GM19452 (cell line): ENCODE results near the gene CLK4.

Experiments
- ATAC-seq: cut with Tn5 transposase; IDR thresholded peaks from one replicate; pipeline ENCODE4 v1.9.1; 2021; ENCODE audit not compliant: unreplicated experiment

CLK4 gene

GRCh38 chr5:178637356-178638074, 10.7 kb upstream of the CLK4 start:
- ATAC-seq, result no peak

GRCh38 chr5:178632285-178632684, 5.4 kb upstream of the CLK4 start:
- no peak for ATAC-seq

DNA sequence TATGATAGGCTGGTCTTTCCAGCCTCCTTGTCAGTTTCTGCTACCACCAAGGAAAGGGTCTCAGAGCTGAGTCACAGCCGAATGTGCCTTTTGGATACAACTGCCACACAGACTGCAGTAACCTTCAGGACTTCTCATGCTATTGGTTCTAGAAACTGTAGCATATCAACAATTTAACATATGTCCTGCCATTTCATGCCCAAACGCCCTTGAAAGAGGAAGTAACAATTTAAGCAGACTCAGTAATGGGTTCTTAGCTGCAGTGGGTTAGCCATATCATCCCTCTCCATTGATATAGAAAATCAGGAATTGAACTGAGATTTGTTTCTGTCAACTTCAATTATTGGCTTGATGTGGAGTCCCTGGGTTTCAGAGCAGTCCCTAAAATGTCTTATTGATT, 4.1 kb upstream of the CLK4 start:
- no peak for ATAC-seq

GRCh38 chr5:178630475-178630930, 3.7 kb upstream of the CLK4 start:
- ATAC-seq, result no peak

DNA sequence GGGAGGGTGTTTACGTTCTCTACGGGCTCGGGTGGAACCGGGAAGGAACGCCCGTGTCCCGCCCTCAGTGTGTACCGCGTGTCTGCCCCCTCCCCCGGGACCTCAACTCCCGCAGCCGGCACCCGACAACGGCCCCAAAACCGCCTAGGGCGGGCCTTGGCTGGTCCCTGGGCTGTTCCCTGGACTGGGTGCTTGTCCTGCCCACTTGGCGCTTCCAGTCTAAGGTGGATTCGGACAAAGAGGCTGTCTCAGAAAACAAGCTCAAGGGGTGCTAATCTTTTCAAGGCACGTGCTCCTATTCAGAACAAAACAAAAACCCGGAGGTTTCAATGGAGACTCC, 379 bp upstream of the CLK4 start:
- no peak for ATAC-seq

GRCh38 chr5:178625679-178626483, 969 bp downstream of the CLK4 start:
- peak; percentile 26 for ATAC-seq

- no peak for ATAC-seq
Observed at GRCh38 chr5:178624631-178625546, 2.0 kb downstream of the CLK4 start.

DNA sequence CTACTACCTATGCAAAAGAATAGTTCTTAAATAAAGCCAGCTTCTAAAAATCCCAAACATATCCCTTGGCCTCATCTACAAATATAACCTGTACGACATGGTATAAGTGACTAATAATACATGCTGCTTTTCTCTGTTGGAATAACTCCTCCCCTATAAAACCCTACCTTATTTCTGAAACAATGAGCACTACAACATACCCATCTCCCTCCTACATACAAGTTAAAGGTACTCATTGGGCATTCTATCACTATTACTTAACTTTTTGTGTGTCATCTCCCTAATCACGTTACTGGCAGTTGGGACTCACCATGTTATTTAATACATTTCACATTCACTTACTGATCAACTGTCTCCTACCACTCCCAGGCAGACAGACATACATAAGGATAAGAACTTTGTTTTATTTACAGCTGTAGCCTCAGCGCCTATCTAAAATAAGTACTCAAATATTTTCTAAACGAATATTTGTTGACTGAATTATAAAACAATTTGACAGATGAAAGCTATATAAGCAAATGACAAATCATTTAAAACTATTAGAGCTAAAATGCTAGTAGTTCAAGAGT, 4.1 kb downstream of the CLK4 start:
- ATAC-seq, result no peak

GRCh38 chr5:178619390-178619789, 7.5 kb downstream of the CLK4 start:
- ATAC-seq, result no peak

DNA sequence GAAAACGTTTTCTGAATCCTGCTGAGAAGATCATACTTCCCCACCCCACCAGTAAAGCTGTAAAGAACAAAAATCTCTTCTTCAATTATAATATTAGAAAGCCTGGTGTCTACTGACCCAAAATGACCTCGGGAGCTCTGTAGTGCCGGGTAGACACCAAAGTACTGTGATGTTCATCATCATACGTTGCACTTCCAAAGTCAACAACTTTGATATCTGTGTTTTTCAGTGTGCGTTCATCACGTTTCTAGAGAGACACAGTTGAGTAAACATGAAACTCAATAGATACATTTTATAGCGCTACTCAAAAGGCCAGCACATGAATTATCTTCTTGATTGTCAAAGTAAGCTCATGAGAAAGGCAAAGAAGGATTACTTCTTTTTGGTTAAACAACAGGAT, 14.6 kb downstream of the CLK4 start:
- no peak for ATAC-seq

- ATAC-seq, result no peak
Observed at GRCh38 chr5:178606269-178606668, 20.6 kb downstream of the CLK4 start.

DNA sequence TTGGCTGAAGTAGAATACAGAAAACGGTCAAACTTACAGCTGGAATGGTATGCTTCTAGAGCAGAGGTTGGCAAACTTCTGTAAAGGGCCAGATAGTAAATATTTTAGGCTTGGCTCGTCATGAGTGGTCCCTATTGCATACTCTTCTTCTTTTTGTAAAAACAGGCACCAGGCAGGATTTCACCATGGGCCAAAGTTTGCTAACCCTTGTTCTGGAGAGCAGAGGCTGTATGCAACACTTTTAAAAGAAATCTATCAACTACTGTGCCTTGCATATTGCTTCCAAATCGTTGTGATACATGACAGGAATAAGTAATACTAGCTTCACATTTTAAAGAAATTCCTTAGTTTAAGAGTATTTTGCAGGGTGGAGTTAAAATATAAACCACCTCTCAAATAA, 21.1 kb downstream of the CLK4 start:
- no peak for ATAC-seq

GRCh38 chr5:178602752-178603151, 24.1 kb downstream of the CLK4 start:
- ATAC-seq, result no peak

GRCh38 chr5:178595750-178596149, 31.1 kb downstream of the CLK4 start:
- no peak for ATAC-seq

- no peak for ATAC-seq
Observed at GRCh38 chr5:178595150-178595549, 31.7 kb downstream of the CLK4 start.

- no peak for ATAC-seq
Observed at GRCh38 chr5:178590924-178591423, 35.9 kb downstream of the CLK4 start.

DNA sequence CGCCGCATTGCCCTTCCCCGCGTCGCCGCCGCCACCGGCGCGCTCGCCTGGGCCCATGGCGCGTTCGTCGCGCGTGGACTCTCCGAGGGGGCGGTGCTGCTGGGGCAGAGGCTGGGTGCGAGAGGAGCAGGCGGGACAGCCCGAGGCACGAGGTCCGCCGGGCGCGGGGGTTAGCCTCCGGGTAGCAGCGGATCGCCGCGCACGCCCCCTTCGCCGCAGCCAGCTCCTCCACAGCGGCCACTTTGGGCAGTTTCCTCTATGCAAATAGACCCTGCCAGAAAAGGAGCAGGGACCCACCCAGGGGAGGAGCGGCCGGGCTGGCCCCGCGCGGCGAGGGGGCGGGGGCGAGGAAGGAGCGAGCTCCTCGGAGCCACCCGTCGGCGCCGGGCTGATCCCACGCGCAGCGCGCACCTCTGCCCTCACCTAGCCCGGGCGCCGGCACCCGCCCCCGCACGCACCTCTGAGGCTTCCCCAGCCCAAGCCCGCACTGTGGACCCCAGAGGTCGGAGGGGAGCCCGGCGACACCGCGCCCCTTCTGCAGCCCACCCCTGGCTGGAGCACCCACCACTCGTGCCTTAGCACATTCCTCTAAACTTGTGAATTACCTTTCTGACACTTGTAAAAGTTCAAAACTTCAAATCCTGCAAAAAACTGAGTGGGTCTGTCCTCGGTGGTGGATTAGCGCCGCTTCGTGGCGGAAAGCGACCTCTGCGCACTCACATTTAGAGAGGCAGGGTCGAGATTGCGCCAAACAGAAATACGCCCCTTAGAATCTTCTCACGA, 36.5 kb downstream of the CLK4 start, which contains the start of gene COL23A1:
COL23A1 (minus strand) TSS at position 253 of the 783 bp plus-strand sequence.
- ATAC-seq, result no peak

DNA sequence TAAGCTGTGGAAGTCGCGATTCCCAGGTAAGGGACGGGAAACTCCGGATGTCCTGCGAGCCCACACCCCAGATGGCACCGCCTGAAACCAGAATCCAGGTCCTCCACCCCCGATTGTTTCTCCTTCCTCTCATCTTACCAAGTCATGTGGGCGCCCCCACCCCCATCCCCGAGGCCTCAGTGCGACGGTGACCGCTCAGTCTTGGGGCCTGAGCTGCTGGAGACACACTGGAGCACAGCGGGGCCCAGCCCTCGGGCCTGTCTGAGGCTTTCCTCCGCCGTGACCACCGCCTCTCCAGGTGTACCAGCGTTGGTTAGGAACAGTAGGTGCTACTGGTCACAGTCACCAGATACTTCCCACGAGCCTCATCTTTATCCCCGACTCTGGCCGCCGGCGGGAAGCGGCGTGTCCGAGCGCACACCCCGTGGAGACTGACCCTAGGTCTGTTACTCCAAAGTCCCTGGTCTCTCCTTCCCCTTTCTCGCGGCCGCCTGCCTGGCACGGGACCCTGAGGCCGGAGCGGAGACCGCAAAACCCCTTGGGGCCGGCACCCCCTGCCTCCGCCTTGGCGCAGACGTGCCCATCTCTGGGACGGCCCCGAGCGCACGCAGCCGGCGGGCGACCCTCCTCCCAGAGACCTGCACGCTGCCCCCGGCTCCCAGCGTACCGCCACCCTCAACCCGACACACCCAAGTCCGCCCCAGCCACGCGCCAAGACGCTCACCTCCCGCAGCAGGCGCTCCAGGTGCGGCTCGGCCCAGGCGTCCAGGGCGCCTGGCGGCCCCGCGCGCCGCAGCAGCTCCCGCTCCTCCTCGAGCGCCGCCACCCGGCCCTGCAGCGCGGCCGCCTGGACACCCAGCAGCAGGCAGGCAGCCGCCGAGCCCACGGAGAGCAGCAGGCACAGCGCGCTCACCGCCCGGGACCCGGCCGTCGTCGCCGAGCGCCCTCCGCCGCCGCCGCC, 37.4 kb downstream of the CLK4 start:
- no peak for ATAC-seq

- ATAC-seq, result no peak
Observed at GRCh38 chr5:178588769-178589168, 38.1 kb downstream of the CLK4 start.
